ENCODE measurements around the gene EPS8L1.

GRCh38 chr19:55109527-55110291 lies 34.0 kb downstream of the EPS8L1 start:
- TF ChIP-seq EZH2 (IDR thresholded peaks at IDR 0.05; ENCODE audit: borderline replicate concordance, low read length) (no peak), CTCF (IDR thresholded peaks at IDR 0.05; ENCODE audit: low read length) (no peak)
